GM12878 (cell line): ENCODE results near the gene FUT8. TPM values are rescaled to one million over a fixed set of nuclear protein-coding genes. Genes with fewer than 3 reads are reported as not detected.

Experiments
- polyA plus RNA-seq, 11 experiments: library from polyadenylated mRNA; depleted of rRNA in 4 of 11; unstranded in 6 of 11; stranded (reverse) in 5 of 11; fragments of >200 nt; fragmentation: Nextera tagmentation in 4 of 11; fragmentation: Illumina TruSeq in 1 of 11; extraction: Ambion mirVana in 4 of 11; extraction: Trizol in 1 of 11; gene quantifications; 1 replicate in 1 of 11; 2 replicates in 10 of 11; pipeline versions ENCODE4 v1.2.1 to v1.2.3, GENCODE V29; 2011 to 2016; ENCODE audit warnings: inconsistent platforms in 2 of 11, missing spikeins in 2 of 11, low read depth in 1 of 11
- total RNA-seq, 4 experiments: library from RNA; depleted of rRNA in 3 of 4; stranded (reverse); fragments of >200 nt in 3 of 4; fragmentation: Illumina TruSeq in 1 of 4; extraction: Trizol in 1 of 4; gene quantifications; 2 replicates each; pipeline versions ENCODE4 v1.2.1 to v1.2.3, GENCODE V29; 2013 to 2021
- TF ChIP-seq, protein P1 (sequence below): IDR thresholded peaks from 2 replicates; pipeline ENCODE4 v1.6.1; 2012; ENCODE audit warnings: improper control_type of control experiment, low read depth, low read length; ENCODE audit not compliant: insufficient replicate concordance
- TF ChIP-seq, protein P2 (sequence below): fragments of 450-650 bp; IDR thresholded peaks from 2 replicates; pipeline ENCODE4 v1.6.1; 2017; ENCODE audit warnings: mild to moderate bottlenecking, moderate library complexity
- TF ChIP-seq, protein P3 (sequence below): fragments of 450-650 bp; formaldehyde crosslinking; IDR thresholded peaks from 2 replicates; pipeline ENCODE4 v1.5.0; 2022; ENCODE audit warnings: mild to moderate bottlenecking, missing genetic modification characterization

Gene FUT8
- total and polyA plus RNA-seq, 10 of the 15 experiments (the other 5 are each of a cell fraction or from before 2014, with no cell fraction given) = 21.3 to 106 (median 66.3) TPM

DNA sequence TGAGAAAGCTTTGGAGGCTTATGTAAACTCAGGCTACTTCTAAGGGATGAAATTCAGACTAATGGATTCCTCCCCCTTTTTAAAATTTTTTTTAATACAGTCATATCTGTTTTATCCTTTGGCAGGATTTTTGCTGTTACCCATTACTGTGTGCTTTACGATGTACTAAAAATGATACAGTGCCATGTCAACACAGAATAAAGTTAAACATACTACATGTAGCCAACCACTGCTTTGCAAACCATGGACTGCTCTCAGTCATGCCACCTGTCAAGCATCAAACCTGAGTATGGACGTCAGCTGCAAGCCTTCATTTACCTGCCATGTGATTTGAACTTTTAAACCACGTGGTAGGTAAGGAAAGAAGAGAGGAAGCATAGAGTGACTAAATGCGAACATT is 325.8 kb downstream of the FUT8 start (continued):
- TF ChIP-seq, protein P1, sequence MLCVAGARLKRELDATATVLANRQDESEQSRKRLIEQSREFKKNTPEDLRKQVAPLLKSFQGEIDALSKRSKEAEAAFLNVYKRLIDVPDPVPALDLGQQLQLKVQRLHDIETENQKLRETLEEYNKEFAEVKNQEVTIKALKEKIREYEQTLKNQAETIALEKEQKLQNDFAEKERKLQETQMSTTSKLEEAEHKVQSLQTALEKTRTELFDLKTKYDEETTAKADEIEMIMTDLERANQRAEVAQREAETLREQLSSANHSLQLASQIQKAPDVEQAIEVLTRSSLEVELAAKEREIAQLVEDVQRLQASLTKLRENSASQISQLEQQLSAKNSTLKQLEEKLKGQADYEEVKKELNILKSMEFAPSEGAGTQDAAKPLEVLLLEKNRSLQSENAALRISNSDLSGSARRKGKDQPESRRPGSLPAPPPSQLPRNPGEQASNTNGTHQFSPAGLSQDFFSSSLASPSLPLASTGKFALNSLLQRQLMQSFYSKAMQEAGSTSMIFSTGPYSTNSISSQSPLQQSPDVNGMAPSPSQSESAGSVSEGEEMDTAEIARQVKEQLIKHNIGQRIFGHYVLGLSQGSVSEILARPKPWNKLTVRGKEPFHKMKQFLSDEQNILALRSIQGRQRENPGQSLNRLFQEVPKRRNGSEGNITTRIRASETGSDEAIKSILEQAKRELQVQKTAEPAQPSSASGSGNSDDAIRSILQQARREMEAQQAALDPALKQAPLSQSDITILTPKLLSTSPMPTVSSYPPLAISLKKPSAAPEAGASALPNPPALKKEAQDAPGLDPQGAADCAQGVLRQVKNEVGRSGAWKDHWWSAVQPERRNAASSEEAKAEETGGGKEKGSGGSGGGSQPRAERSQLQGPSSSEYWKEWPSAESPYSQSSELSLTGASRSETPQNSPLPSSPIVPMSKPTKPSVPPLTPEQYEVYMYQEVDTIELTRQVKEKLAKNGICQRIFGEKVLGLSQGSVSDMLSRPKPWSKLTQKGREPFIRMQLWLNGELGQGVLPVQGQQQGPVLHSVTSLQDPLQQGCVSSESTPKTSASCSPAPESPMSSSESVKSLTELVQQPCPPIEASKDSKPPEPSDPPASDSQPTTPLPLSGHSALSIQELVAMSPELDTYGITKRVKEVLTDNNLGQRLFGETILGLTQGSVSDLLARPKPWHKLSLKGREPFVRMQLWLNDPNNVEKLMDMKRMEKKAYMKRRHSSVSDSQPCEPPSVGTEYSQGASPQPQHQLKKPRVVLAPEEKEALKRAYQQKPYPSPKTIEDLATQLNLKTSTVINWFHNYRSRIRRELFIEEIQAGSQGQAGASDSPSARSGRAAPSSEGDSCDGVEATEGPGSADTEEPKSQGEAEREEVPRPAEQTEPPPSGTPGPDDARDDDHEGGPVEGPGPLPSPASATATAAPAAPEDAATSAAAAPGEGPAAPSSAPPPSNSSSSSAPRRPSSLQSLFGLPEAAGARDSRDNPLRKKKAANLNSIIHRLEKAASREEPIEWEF = no peak
- TF ChIP-seq, protein P2, sequence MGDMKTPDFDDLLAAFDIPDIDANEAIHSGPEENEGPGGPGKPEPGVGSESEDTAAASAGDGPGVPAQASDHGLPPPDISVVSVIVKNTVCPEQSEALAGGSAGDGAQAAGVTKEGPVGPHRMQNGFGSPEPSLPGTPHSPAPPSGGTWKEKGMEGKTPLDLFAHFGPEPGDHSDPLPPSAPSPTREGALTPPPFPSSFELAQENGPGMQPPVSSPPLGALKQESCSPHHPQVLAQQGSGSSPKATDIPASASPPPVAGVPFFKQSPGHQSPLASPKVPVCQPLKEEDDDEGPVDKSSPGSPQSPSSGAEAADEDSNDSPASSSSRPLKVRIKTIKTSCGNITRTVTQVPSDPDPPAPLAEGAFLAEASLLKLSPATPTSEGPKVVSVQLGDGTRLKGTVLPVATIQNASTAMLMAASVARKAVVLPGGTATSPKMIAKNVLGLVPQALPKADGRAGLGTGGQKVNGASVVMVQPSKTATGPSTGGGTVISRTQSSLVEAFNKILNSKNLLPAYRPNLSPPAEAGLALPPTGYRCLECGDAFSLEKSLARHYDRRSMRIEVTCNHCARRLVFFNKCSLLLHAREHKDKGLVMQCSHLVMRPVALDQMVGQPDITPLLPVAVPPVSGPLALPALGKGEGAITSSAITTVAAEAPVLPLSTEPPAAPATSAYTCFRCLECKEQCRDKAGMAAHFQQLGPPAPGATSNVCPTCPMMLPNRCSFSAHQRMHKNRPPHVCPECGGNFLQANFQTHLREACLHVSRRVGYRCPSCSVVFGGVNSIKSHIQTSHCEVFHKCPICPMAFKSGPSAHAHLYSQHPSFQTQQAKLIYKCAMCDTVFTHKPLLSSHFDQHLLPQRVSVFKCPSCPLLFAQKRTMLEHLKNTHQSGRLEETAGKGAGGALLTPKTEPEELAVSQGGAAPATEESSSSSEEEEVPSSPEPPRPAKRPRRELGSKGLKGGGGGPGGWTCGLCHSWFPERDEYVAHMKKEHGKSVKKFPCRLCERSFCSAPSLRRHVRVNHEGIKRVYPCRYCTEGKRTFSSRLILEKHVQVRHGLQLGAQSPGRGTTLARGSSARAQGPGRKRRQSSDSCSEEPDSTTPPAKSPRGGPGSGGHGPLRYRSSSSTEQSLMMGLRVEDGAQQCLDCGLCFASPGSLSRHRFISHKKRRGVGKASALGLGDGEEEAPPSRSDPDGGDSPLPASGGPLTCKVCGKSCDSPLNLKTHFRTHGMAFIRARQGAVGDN = no peak
- TF ChIP-seq, protein P3, sequence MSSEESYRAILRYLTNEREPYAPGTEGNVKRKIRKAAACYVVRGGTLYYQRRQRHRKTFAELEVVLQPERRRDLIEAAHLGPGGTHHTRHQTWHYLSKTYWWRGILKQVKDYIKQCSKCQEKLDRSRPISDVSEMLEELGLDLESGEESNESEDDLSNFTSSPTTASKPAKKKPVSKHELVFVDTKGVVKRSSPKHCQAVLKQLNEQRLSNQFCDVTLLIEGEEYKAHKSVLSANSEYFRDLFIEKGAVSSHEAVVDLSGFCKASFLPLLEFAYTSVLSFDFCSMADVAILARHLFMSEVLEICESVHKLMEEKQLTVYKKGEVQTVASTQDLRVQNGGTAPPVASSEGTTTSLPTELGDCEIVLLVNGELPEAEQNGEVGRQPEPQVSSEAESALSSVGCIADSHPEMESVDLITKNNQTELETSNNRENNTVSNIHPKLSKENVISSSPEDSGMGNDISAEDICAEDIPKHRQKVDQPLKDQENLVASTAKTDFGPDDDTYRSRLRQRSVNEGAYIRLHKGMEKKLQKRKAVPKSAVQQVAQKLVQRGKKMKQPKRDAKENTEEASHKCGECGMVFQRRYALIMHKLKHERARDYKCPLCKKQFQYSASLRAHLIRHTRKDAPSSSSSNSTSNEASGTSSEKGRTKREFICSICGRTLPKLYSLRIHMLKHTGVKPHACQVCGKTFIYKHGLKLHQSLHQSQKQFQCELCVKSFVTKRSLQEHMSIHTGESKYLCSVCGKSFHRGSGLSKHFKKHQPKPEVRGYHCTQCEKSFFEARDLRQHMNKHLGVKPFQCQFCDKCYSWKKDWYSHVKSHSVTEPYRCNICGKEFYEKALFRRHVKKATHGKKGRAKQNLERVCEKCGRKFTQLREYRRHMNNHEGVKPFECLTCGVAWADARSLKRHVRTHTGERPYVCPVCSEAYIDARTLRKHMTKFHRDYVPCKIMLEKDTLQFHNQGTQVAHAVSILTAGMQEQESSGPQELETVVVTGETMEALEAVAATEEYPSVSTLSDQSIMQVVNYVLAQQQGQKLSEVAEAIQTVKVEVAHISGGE = no peak
